ENCODE measurements around the gene MACROH2A1. TPM values are rescaled to one million over a fixed set of nuclear protein-coding genes. Genes with fewer than 3 reads are reported as not detected.

MACROH2A1 gene
- total RNA-seq, 1 donor from 2014 or later: 215 TPM

GRCh38 chr5:135442431-135443160, 43.6 kb upstream of the MACROH2A1 start:
- no peaks in the 10 kb centered on the region for H3K9me3 Mint-ChIP-seq (ENCODE audit: unreplicated experiment)
- peaks cover 19% of the 10 kb centered on the region for H3K4me1 Mint-ChIP-seq (ENCODE audit: low read depth, unreplicated experiment)
- H3K27ac Mint-ChIP-seq (ENCODE audit: unreplicated experiment): no peak overlapping the region
- H3K4me3 Mint-ChIP-seq (ENCODE audit: unreplicated experiment): no peak overlapping the region
- H3K27me3 Mint-ChIP-seq (ENCODE audit: unreplicated experiment): peaks cover 4% of the 10 kb centered on the region
- no peak for TF ChIP-seq CTCF (IDR thresholded peaks at IDR 0.05; ENCODE audit: partially characterized antibody, unreplicated experiment)
- H3K36me3 Mint-ChIP-seq (ENCODE audit: unreplicated experiment): no peaks in the 10 kb centered on the region
- DNase-seq: no peak

GRCh38 chr5:135441919-135442318, 42.9 kb upstream of the MACROH2A1 start:
- no peak overlapping the region for H3K27ac Mint-ChIP-seq (ENCODE audit: unreplicated experiment)
- no peaks in the 10 kb centered on the region for H3K36me3 Mint-ChIP-seq (ENCODE audit: unreplicated experiment)
- H3K27me3 Mint-ChIP-seq (ENCODE audit: unreplicated experiment): peaks cover 4% of the 10 kb centered on the region
- H3K9me3 Mint-ChIP-seq (ENCODE audit: unreplicated experiment): no peaks in the 10 kb centered on the region
- H3K4me3 Mint-ChIP-seq (ENCODE audit: unreplicated experiment): no peak overlapping the region
- DNase-seq: no peak
- no peak for TF ChIP-seq CTCF (IDR thresholded peaks at IDR 0.05; ENCODE audit: partially characterized antibody, unreplicated experiment)
- H3K4me1 Mint-ChIP-seq (ENCODE audit: low read depth, unreplicated experiment): peaks cover 19% of the 10 kb centered on the region

- Mint-ChIP-seq H3K4me1 (ENCODE audit: low read depth, unreplicated experiment) (peaks cover 19% of the 10 kb centered on the region), H3K27me3 (ENCODE audit: unreplicated experiment) (peaks cover 4% of the 10 kb centered on the region), H3K9me3 (ENCODE audit: unreplicated experiment) (no peaks in the 10 kb centered on the region), H3K27ac (ENCODE audit: unreplicated experiment) (peak overlapping the region; percentile 3), H3K4me3 (ENCODE audit: unreplicated experiment) (no peak overlapping the region), H3K36me3 (ENCODE audit: unreplicated experiment) (no peaks in the 10 kb centered on the region)
- no peak for TF ChIP-seq CTCF (IDR thresholded peaks at IDR 0.05; ENCODE audit: partially characterized antibody, unreplicated experiment)
- DNase-seq: no peak
Measured at GRCh38 chr5:135441350-135441831, 42.4 kb upstream of the MACROH2A1 start.

- Mint-ChIP-seq H3K9me3 (ENCODE audit: unreplicated experiment) (no peaks in the 10 kb centered on the region), H3K27me3 (ENCODE audit: unreplicated experiment) (peaks cover 4% of the 10 kb centered on the region), H3K4me3 (ENCODE audit: unreplicated experiment) (no peak overlapping the region), H3K36me3 (ENCODE audit: unreplicated experiment) (no peaks in the 10 kb centered on the region), H3K4me1 (ENCODE audit: low read depth, unreplicated experiment) (peaks cover 17% of the 10 kb centered on the region), H3K27ac (ENCODE audit: unreplicated experiment) (no peak overlapping the region)
- no peak for TF ChIP-seq CTCF (IDR thresholded peaks at IDR 0.05; ENCODE audit: partially characterized antibody, unreplicated experiment)
- DNase-seq: no peak
Measured at GRCh38 chr5:135440916-135441315, 41.9 kb upstream of the MACROH2A1 start.

Measured in glutamatergic neuron (in vitro differentiated cells).